Right lobe of liver (tissue), 6 donors: ENCODE measurements around the gene SLC36A3. TPM values are rescaled to one million over a fixed set of nuclear protein-coding genes. Genes with fewer than 3 reads are reported as not detected.

Source experiments
- ATAC-seq, 4 donors: fragments of 200-7000 bp; cut with Tn5 transposase; one replicate each; pipeline ENCODE4 v1.9.1; 2020; ENCODE audit warnings: mild to moderate bottlenecking in 4 of 4, moderate library complexity in 4 of 4
- DNase-seq, 3 donors: peaks; one replicate each; pipeline ENCODE4 v3.0.0-alpha.2; 2020
- H3K27ac ChIP-seq, 3 donors: fragments of 200-600 bp; one replicate each; pipeline ENCODE4 v1.8.0; 2022
- H3K27me3 ChIP-seq, 2 donors: fragments of 200-600 bp; one replicate each; pipeline ENCODE4 v1.8.0; 2022
- H3K36me3 ChIP-seq, 4 donors: fragments of 200-600 bp; sonication (generic) in 1 of 4; one replicate each; pipeline versions ENCODE4 v1.5.1 to v1.8.0; 2017 to 2022; ENCODE audit warnings: control low read depth in 1 of 4
- H3K4me1 ChIP-seq, 4 donors: fragments of 200-600 bp; sonication (generic) in 1 of 4; one replicate each; pipeline versions ENCODE4 v1.5.1 to v1.8.0; 2017 to 2022; ENCODE audit warnings: control low read depth in 1 of 4
- H3K4me3 ChIP-seq, 3 donors: fragments of 200-600 bp; one replicate each; pipeline ENCODE4 v1.8.0; 2022
- H3K9me3 ChIP-seq, 4 donors: fragments of 200-600 bp; sonication (generic) in 1 of 4; one replicate each; pipeline versions ENCODE4 v1.5.1 to v1.8.0; 2017 to 2022; ENCODE audit warnings: control low read depth in 1 of 4
- POLR2A ChIP-seq: fragments of 450-650 bp; IDR thresholded peaks from one replicate; pipeline ENCODE4 v1.6.1; 2017; ENCODE audit warnings: antibody characterized with exemption, mild to moderate bottlenecking
- WGBS: methylation state at CpG from one replicate; pipeline ENCODE4 v1.1.6; 2018; ENCODE audit warnings: low coverage, low lambda C conversion rate; ENCODE audit not compliant: insufficient coverage; ENCODE audit errors: missing lambda C conversion rate; 5-methylcytosine and 5-hydroxymethylcytosine counted together
- intact Hi-C, 2 donors: fragments of 100-400 bp; cut with DNase I; formaldehyde crosslinking; loops; one replicate each; pipeline versions ENCODE4 v1.11.2 to v1.14.1; 2022
- total RNA-seq, 6 experiments: library from RNA; depleted of rRNA in 2 of 6; stranded (reverse); fragments of >200 nt in 2 of 6; fragmentation: NEBNext Ultra II Directional in 3 of 6; extraction: Animal tissue kit (Norgen Biotek cat#: 25700) in 3 of 6; gene quantifications; one replicate each; pipeline versions ENCODE4 v1.1.0 to v1.2.4, GENCODE V29; 2016 to 2023
- TF ChIP-seq, protein P1 (sequence below), 4 donors: fragments of 200-600 bp in 3 of 4; fragments of 450-650 bp in 1 of 4; IDR thresholded peaks; one replicate each; pipeline versions ENCODE4 v1.5.1 to v1.8.0; 2016 to 2022; ENCODE audit warnings: antibody characterized with exemption in 4 of 4, mild to moderate bottlenecking in 2 of 4
- donor health status: DM: no; HTN: yes; CAD: no.
- donor health status: DM: no; HTN: no; CAD: no.
- donor health status: DM: no; HTN: no; CAD: no.
- donor health status: DM: no; HTN: yes; CAD: no.
- donor health status: DM: no; HTN: yes; CAD: no.

Gene SLC36A3
- total RNA-seq, 6 experiments from 2014 or later = not detected

DNA sequence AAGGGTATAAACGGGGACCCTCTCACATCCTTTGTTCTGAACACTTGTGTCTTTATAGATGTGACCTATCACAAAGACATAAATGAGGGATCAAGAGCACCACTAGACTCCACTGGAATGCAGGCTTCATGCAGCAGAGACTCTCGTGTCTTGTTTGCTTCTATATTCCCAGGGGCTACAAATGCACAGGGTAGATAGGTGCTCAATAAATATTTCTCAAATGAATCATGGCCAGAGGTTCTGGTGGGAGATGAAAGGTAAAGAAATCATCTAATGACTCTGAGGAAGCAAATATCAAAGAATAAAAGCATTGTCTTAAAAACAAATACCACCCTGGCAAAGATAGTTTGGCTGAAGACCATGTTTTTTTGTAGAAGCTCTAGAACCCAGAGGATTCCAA lies 6.6 kb downstream of the SLC36A3 start:
- H3K9me3 ChIP-seq = no peaks in the 10 kb centered on the region
- H3K36me3 ChIP-seq = no peaks in the 10 kb centered on the region
- no peaks in the 10 kb centered on the region for H3K27me3 ChIP-seq
- DNase-seq = no peak
- intact Hi-C loops = no loop called here
- ATAC-seq = no peak
- TF ChIP-seq, protein P1, sequence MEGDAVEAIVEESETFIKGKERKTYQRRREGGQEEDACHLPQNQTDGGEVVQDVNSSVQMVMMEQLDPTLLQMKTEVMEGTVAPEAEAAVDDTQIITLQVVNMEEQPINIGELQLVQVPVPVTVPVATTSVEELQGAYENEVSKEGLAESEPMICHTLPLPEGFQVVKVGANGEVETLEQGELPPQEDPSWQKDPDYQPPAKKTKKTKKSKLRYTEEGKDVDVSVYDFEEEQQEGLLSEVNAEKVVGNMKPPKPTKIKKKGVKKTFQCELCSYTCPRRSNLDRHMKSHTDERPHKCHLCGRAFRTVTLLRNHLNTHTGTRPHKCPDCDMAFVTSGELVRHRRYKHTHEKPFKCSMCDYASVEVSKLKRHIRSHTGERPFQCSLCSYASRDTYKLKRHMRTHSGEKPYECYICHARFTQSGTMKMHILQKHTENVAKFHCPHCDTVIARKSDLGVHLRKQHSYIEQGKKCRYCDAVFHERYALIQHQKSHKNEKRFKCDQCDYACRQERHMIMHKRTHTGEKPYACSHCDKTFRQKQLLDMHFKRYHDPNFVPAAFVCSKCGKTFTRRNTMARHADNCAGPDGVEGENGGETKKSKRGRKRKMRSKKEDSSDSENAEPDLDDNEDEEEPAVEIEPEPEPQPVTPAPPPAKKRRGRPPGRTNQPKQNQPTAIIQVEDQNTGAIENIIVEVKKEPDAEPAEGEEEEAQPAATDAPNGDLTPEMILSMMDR (IDR thresholded peaks at IDR 0.05) = no peak
- no peak for TF ChIP-seq POLR2A
- 57% methylated on average over 2 of the region's 2 CpGs for WGBS
- H3K4me3 ChIP-seq = no peak overlapping the region
- H3K4me1 ChIP-seq = no peaks in the 10 kb centered on the region
- H3K27ac ChIP-seq = no peak overlapping the region

DNA sequence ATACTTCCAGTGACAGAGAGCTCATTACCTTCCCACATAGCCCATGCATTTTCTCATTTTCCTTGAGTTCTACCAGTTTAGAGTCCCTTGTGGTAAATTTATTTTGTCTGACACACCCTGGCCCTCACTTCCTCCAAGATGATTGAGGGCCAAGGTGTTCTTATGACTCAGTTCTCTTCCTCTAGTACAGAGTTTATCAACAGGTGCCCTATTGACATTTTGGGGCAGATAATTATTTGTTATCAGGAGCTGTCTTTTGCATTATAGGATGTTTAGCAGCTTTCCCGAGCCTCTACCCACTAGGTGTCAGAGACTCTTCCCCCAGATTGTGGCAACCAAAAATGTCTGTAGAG lies 7.1 kb downstream of the SLC36A3 start:
- no peaks in the 10 kb centered on the region for H3K27me3 ChIP-seq
- no peak overlapping the region for H3K27ac ChIP-seq
- no peak for ATAC-seq
- H3K4me1 ChIP-seq = no peaks in the 10 kb centered on the region
- intact Hi-C loops = no loop called here
- TF ChIP-seq POLR2A = no peak
- TF ChIP-seq, protein P1 (IDR thresholded peaks at IDR 0.05) = no peak
- H3K36me3 ChIP-seq = no peaks in the 10 kb centered on the region
- no peaks in the 10 kb centered on the region for H3K9me3 ChIP-seq
- WGBS = 63% methylated on average over 1 of the region's 1 CpG
- DNase-seq = no peak
- no peak overlapping the region for H3K4me3 ChIP-seq

DNA sequence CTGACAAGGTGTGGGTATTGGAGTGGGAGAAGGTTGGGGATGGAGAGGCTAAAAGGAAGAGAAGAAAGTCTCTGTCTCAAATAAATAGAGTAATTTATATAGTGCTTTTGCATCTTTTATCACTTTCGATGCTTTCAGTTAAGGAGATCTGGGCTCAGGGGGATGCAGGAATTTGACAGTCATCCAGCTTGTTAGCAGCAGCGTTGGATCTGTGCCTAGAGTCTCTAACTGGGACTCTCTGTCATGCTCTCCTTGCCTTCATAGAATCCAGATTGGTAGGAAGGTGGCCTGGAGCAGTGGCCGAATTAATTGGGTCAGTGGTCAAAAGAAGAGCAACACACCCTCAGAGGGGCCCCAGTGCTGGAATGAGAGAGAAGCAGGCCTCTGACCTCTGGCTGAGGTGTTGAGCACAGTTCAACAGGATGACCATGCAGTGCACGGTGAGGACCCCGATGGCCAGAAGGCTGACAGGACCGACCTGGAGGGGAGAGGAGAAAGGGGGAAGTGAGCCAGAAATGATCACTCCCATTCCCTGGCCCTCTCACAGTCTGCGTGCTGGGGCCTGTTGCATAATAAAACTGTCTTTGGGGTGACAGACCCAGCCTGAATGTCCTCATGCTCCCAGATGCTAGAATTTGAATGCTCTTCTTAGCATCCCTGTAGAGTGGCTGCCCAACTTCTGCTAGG lies 7.6 kb downstream of the SLC36A3 start:
- no peak for ATAC-seq
- H3K36me3 ChIP-seq = no peaks in the 10 kb centered on the region
- 29% methylated on average over 5 of the region's 7 CpGs for WGBS
- no peak for DNase-seq
- no peaks in the 10 kb centered on the region for H3K27me3 ChIP-seq
- TF ChIP-seq POLR2A = no peak
- TF ChIP-seq, protein P1 (IDR thresholded peaks at IDR 0.05) = no peak
- no peak overlapping the region for H3K4me3 ChIP-seq
- H3K4me1 ChIP-seq = no peaks in the 10 kb centered on the region
- no peak overlapping the region for H3K27ac ChIP-seq
- intact Hi-C loops = no loop called here
- no peaks in the 10 kb centered on the region for H3K9me3 ChIP-seq

DNA sequence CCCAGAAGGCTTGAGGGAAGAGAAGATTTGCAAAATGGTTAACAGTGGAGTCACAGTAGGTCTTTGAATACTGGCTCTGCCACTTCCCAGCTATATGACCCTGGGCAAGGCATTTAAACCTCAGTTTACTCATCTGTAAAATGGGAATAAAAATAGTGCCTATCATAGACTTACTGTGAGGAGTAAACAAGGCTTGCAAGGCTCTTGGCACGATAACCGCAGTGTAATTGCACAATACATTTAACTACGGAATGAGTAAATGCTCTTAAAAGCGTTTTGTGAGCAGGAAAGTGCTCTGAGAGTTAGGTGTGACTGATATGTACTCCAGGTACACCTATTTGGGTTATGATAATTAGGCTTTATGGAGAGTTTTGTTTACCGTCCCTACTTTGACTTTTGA lies 8.4 kb downstream of the SLC36A3 start:
- DNase-seq (no peak), ATAC-seq (no peak)
- WGBS = 35% methylated on average over 4 of the region's 5 CpGs
- H3K4me3 ChIP-seq = no peak overlapping the region
- intact Hi-C loops = no loop called here
- no peaks in the 10 kb centered on the region for H3K9me3 ChIP-seq
- no peak overlapping the region for H3K27ac ChIP-seq
- no peaks in the 10 kb centered on the region for H3K27me3 ChIP-seq
- TF ChIP-seq, protein P1 (IDR thresholded peaks at IDR 0.05) = no peak
- no peak for TF ChIP-seq POLR2A
- H3K4me1 ChIP-seq = no peaks in the 10 kb centered on the region
- no peaks in the 10 kb centered on the region for H3K36me3 ChIP-seq

DNA sequence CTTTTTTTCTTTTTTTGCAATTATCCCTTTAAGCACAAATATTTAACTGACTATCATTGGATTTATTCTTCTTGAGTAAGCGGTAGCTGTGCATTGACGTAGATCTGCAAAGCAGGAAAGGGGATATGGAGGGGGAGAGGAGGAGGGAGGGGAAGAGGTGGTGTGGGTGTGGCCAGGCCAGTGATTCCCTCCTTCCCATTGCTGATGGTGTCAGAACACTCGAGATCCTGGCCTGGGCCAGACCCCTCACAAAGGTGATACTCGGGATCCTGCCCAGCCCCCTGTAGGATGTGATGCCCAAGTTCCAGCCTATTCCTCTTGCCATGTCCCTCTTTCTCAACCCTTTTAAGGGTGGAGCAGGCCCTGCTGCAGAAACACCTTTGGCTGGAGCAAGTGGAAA lies 9.9 kb downstream of the SLC36A3 start:
- intact Hi-C loops = no loop called here
- Histone ChIP-seq H3K4me3 (no peak overlapping the region), H3K36me3 (no peaks in the 10 kb centered on the region), H3K27me3 (no peaks in the 10 kb centered on the region), H3K27ac (no peak overlapping the region), H3K4me1 (no peaks in the 10 kb centered on the region), H3K9me3 (no peaks in the 10 kb centered on the region)
- TF ChIP-seq, protein P1 (IDR thresholded peaks at IDR 0.05) = no peak
- no peak for TF ChIP-seq POLR2A
- 53% methylated on average over 4 of the region's 4 CpGs for WGBS
- no peak for ATAC-seq
- no peak for DNase-seq
